Mucosa of rectum (tissue), 2 donors: ENCODE measurements around the gene TTC5.

Experiments
- H3K27ac ChIP-seq, 2 donors: one replicate each; pipeline ENCODE4 v1.7.0; 2013; ENCODE audit warnings: inconsistent platforms in 2 of 2, low read depth in 2 of 2, low read length in 2 of 2
- H3K27me3 ChIP-seq, 2 donors: one replicate each; pipeline ENCODE4 v1.7.0; 2013; ENCODE audit warnings: low read length in 2 of 2; ENCODE audit not compliant: control insufficient read depth in 2 of 2, insufficient read depth in 2 of 2
- H3K36me3 ChIP-seq, 2 donors: one replicate each; pipeline ENCODE4 v1.7.0; 2013; ENCODE audit warnings: low read length in 2 of 2; ENCODE audit not compliant: control insufficient read depth in 2 of 2, insufficient read depth in 2 of 2
- H3K4me1 ChIP-seq, 2 donors: one replicate each; pipeline ENCODE4 v1.7.0; 2013; ENCODE audit warnings: low read length in 2 of 2, mild to moderate bottlenecking in 1 of 2; ENCODE audit not compliant: control insufficient read depth in 2 of 2, insufficient read depth in 2 of 2
- H3K4me3 ChIP-seq, 2 donors: one replicate each; pipeline ENCODE4 v1.7.0; 2013; ENCODE audit warnings: low read length in 2 of 2
- H3K9ac ChIP-seq, 2 donors: one replicate each; pipeline ENCODE4 v1.7.0; 2013; ENCODE audit warnings: low read length in 2 of 2, low read depth in 1 of 2, mild to moderate bottlenecking in 1 of 2
- H3K9me3 ChIP-seq, 2 donors: one replicate each; pipeline ENCODE4 v1.7.0; 2013; ENCODE audit warnings: low read length in 2 of 2; ENCODE audit not compliant: control insufficient read depth in 2 of 2
- donor health status: healthy.
- donor health status: Normal muscosa, but diverticular disease.

The TTC5 gene

GRCh38 chr14:20262642-20263128 lies 43.1 kb downstream of the TTC5 start:
- H3K9me3 ChIP-seq, result no peaks in the 10 kb centered on the region
- no peaks in the 10 kb centered on the region for H3K4me1 ChIP-seq
- no peak overlapping the region for H3K27ac ChIP-seq
- H3K9ac ChIP-seq, result no peak overlapping the region
- H3K27me3 ChIP-seq, result no peaks in the 10 kb centered on the region
- H3K36me3 ChIP-seq, result no peaks in the 10 kb centered on the region
- H3K4me3 ChIP-seq, result no peak overlapping the region

DNA sequence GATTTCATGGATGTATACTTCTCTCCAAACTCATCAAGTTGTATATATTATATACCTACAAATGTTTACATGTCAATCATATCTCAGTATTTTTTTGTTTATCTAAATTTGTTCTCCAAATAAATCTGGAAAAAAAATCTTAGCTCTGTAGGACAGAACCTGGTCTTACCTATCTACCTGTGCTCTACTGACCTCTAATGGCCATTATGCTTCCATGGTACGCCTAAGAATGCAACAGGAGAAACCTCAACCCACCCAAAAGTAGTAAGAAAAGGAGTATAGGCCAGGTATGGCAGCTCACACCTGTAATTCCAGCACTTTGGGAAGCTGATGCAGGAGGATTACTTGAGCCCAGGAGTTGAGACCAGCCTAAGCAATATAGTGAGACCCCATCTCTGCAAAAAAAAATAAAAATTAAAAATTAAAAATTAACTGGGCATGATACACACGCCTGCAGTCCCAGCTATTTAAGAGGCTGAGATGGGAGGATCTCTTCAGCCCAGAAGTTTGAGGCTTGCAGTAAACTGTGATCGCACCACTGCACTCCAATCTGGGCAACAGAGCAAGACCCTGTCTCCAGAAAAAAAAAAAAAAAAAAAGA lies 58.0 kb downstream of the TTC5 start:
- no peaks in the 10 kb centered on the region for H3K36me3 ChIP-seq
- H3K9ac ChIP-seq, result no peak overlapping the region
- H3K4me3 ChIP-seq, result no peak overlapping the region
- no peak overlapping the region for H3K27ac ChIP-seq
- H3K27me3 ChIP-seq, result no peaks in the 10 kb centered on the region
- H3K4me1 ChIP-seq, result no peaks in the 10 kb centered on the region
- no peaks in the 10 kb centered on the region for H3K9me3 ChIP-seq
